WTC11 (cell line): Measurements from ENCODE around the gene ZNF804B. TPM values are rescaled to one million over a fixed set of nuclear protein-coding genes. Genes with fewer than 3 reads are reported as not detected.

Source experiments
- ATAC-seq: fragments of 200-7000 bp; cut with Tn5 transposase; 2 replicates; pipeline ENCODE4 v1.10.0; 2021; ENCODE audit warnings: mild to moderate bottlenecking, moderate library complexity
- CTCF ChIA-PET: fragments of 300-600 bp; sonication (Branson Sonifier 250); formaldehyde crosslinking; loops from one replicate; lab custom pipeline; 2021; ENCODE audit warnings: antibody characterized with exemption; lab: Charles Lee
- POLR2A ChIA-PET: fragments of 350-600 bp; sonication (Branson Sonifier 250); formaldehyde crosslinking; loops from one replicate; lab custom pipeline; 2021; ENCODE audit warnings: antibody characterized with exemption; lab: Charles Lee
- DNase-seq: peaks from one replicate; pipeline ENCODE4 v3.0.0; 2021; ENCODE audit warnings: low spot score
- H3K27ac Mint-ChIP-seq: 2 replicates; pipeline ENCODE4 v1.8.0; 2021; ENCODE audit warnings: mixed read lengths
- H3K27me3 Mint-ChIP-seq: 2 replicates; pipeline ENCODE4 v1.8.0; 2021; ENCODE audit warnings: low read depth, mild to moderate bottlenecking, moderate library complexity, mixed read lengths
- H3K36me3 Mint-ChIP-seq: 2 replicates; pipeline ENCODE4 v1.8.0; 2021; ENCODE audit warnings: mixed read lengths
- H3K4me1 Mint-ChIP-seq: 2 replicates; pipeline ENCODE4 v1.8.0; 2022; ENCODE audit warnings: mixed read lengths
- H3K4me3 Mint-ChIP-seq: 2 replicates; pipeline ENCODE4 v1.8.0; 2021; ENCODE audit warnings: mild to moderate bottlenecking, moderate library complexity, mixed read lengths
- H3K9me3 Mint-ChIP-seq: 2 replicates; pipeline ENCODE4 v1.8.0; 2021; ENCODE audit warnings: mixed read lengths
- CBFB ChIP-seq: sonication (generic); formaldehyde crosslinking; IDR thresholded peaks from 2 replicates; pipeline ENCODE4 v1.8.1; 2022; ENCODE audit warnings: mild to moderate bottlenecking, low read depth, missing genetic modification reagents
- CREM ChIP-seq: sonication (generic); formaldehyde crosslinking; IDR thresholded peaks from 2 replicates; pipeline ENCODE4 v1.8.1; 2022; ENCODE audit warnings: mild to moderate bottlenecking, missing genetic modification reagents, moderate library complexity
- ELF4 ChIP-seq: sonication (generic); formaldehyde crosslinking; IDR thresholded peaks from 2 replicates; pipeline ENCODE4 v1.8.1; 2022; ENCODE audit warnings: low read depth, mild to moderate bottlenecking, moderate library complexity, missing genetic modification reagents
- GRHL2 ChIP-seq: fragments of 250-450 bp; sonication (Bioruptor Pico); IDR thresholded peaks from 2 replicates; pipeline ENCODE4 v1.8.0; 2022; ENCODE audit warnings: mild to moderate bottlenecking, moderate library complexity; ENCODE audit not compliant: insufficient replicate concordance, severe bottlenecking
- GTF2I ChIP-seq: fragments of 250-450 bp; sonication (Bioruptor Pico); conservative IDR thresholded peaks from 2 replicates; pipeline ENCODE4 v1.4.0; 2021; ENCODE audit warnings: mild to moderate bottlenecking
- IRF2 ChIP-seq: sonication (generic); formaldehyde crosslinking; IDR thresholded peaks from 2 replicates; pipeline ENCODE4 v1.8.0; 2022; ENCODE audit warnings: low read depth, missing genetic modification reagents, borderline replicate concordance
- NFYB ChIP-seq: sonication (generic); formaldehyde crosslinking; conservative IDR thresholded peaks from 2 replicates; pipeline ENCODE4 v1.8.0; 2022; ENCODE audit warnings: low read depth, missing genetic modification reagents
- NR1H2 ChIP-seq: sonication (generic); formaldehyde crosslinking; IDR thresholded peaks from 2 replicates; pipeline ENCODE4 v1.9.0; 2021; ENCODE audit warnings: mild to moderate bottlenecking, moderate library complexity, missing genetic modification reagents
- ZNF219 ChIP-seq: sonication (generic); formaldehyde crosslinking; IDR thresholded peaks from 2 replicates; pipeline ENCODE4 v1.8.0; 2023; ENCODE audit warnings: missing genetic modification reagents, mild to moderate bottlenecking, borderline replicate concordance
- ZNF317 ChIP-seq: sonication (generic); formaldehyde crosslinking; IDR thresholded peaks from 2 replicates; pipeline ENCODE4 v1.8.1; 2023; ENCODE audit warnings: low read depth, mild to moderate bottlenecking, moderate library complexity, missing genetic modification reagents, borderline replicate concordance
- total RNA-seq: library from RNA; stranded (reverse); gene quantifications from 3 replicates; pipeline ENCODE4 v1.2.3, GENCODE V29; 2021
- TF ChIP-seq, protein P1 (sequence below): sonication (generic); formaldehyde crosslinking; IDR thresholded peaks from 2 replicates; pipeline ENCODE4 v1.8.0; 2022; ENCODE audit warnings: mild to moderate bottlenecking, missing genetic modification reagents
- TF ChIP-seq, protein P2 (sequence below): sonication (generic); formaldehyde crosslinking; IDR thresholded peaks from 2 replicates; pipeline ENCODE4 v1.8.1; 2023; ENCODE audit warnings: mild to moderate bottlenecking, missing genetic modification reagents, moderate library complexity
- TF ChIP-seq, protein P3 (sequence below): sonication (generic); formaldehyde crosslinking; IDR thresholded peaks from 2 replicates; pipeline ENCODE4 v1.8.0; 2023; ENCODE audit warnings: mild to moderate bottlenecking, missing genetic modification reagents
- TF ChIP-seq, protein P4 (sequence below): fragments of 250-450 bp; sonication (Bioruptor Pico); IDR thresholded peaks from 2 replicates; pipeline ENCODE4 v1.9.0; 2021; ENCODE audit warnings: moderate library complexity, mild to moderate bottlenecking, inconsistent platforms, borderline replicate concordance
- TF ChIP-seq, protein P5 (sequence below): sonication (generic); formaldehyde crosslinking; IDR thresholded peaks from 2 replicates; pipeline ENCODE4 v1.8.1; 2023; ENCODE audit warnings: mild to moderate bottlenecking, missing genetic modification reagents
- TF ChIP-seq, protein P6 (sequence below): fragments of 200-600 bp; IDR thresholded peaks from 2 replicates; pipeline ENCODE4 v1.8.0; 2022; ENCODE audit warnings: antibody characterized with exemption

ZNF804B gene
- total RNA-seq, 1 experiment from 2014 or later = 0.04 TPM

DNA sequence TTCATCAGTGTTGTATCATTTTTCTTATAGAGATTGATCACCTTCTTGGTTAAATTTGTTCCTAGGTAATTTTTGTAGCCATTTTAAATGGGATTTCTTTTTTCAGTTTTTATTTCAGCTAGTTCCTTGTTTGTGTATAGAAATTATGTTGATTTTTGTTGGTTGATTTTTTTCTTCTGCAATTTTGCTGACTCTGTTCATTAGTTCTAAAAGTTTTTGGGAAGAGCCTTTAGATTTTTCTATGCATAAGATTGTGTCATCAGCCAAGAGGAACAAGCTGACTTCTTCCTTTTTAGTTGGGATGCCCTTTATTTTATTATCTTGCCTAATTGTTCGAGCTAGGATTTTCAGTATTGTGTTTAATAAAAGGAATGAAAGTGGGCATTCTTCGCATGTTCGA, 258.2 kb downstream of the ZNF804B start:
- CTCF ChIA-PET = no interaction called here
- Mint-ChIP-seq H3K9me3 (peaks cover 51% of the 10 kb centered on the region), H3K27ac (no peak overlapping the region), H3K36me3 (peaks cover 19% of the 10 kb centered on the region)
- POLR2A ChIA-PET = no interaction called here
- ATAC-seq = no peak
- TF ChIP-seq ZNF219 = no peak
- TF ChIP-seq GTF2I (CRISPR knock-in tag) = no peak
- TF ChIP-seq ZNF317 (CRISPR knock-in tag) = no peak
- no peak for TF ChIP-seq NFYB (CRISPR knock-in tag)
- no peak for TF ChIP-seq ELF4 (CRISPR knock-in tag)
- TF ChIP-seq CBFB (CRISPR knock-in tag) = no peak
- TF ChIP-seq NR1H2 (CRISPR knock-in tag) = no peak
- no peak for TF ChIP-seq CREM
- no peak for TF ChIP-seq IRF2 (CRISPR knock-in tag)
- TF ChIP-seq, protein P1, sequence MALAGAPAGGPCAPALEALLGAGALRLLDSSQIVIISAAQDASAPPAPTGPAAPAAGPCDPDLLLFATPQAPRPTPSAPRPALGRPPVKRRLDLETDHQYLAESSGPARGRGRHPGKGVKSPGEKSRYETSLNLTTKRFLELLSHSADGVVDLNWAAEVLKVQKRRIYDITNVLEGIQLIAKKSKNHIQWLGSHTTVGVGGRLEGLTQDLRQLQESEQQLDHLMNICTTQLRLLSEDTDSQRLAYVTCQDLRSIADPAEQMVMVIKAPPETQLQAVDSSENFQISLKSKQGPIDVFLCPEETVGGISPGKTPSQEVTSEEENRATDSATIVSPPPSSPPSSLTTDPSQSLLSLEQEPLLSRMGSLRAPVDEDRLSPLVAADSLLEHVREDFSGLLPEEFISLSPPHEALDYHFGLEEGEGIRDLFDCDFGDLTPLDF (CRISPR knock-in tag) = no peak
- TF ChIP-seq, protein P2, sequence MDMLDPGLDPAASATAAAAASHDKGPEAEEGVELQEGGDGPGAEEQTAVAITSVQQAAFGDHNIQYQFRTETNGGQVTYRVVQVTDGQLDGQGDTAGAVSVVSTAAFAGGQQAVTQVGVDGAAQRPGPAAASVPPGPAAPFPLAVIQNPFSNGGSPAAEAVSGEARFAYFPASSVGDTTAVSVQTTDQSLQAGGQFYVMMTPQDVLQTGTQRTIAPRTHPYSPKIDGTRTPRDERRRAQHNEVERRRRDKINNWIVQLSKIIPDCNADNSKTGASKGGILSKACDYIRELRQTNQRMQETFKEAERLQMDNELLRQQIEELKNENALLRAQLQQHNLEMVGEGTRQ (CRISPR knock-in tag) = no peak
- TF ChIP-seq, protein P3, sequence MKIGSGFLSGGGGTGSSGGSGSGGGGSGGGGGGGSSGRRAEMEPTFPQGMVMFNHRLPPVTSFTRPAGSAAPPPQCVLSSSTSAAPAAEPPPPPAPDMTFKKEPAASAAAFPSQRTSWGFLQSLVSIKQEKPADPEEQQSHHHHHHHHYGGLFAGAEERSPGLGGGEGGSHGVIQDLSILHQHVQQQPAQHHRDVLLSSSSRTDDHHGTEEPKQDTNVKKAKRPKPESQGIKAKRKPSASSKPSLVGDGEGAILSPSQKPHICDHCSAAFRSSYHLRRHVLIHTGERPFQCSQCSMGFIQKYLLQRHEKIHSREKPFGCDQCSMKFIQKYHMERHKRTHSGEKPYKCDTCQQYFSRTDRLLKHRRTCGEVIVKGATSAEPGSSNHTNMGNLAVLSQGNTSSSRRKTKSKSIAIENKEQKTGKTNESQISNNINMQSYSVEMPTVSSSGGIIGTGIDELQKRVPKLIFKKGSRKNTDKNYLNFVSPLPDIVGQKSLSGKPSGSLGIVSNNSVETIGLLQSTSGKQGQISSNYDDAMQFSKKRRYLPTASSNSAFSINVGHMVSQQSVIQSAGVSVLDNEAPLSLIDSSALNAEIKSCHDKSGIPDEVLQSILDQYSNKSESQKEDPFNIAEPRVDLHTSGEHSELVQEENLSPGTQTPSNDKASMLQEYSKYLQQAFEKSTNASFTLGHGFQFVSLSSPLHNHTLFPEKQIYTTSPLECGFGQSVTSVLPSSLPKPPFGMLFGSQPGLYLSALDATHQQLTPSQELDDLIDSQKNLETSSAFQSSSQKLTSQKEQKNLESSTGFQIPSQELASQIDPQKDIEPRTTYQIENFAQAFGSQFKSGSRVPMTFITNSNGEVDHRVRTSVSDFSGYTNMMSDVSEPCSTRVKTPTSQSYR (CRISPR knock-in tag) = no peak
- TF ChIP-seq GRHL2 = no peak
- TF ChIP-seq, protein P4, sequence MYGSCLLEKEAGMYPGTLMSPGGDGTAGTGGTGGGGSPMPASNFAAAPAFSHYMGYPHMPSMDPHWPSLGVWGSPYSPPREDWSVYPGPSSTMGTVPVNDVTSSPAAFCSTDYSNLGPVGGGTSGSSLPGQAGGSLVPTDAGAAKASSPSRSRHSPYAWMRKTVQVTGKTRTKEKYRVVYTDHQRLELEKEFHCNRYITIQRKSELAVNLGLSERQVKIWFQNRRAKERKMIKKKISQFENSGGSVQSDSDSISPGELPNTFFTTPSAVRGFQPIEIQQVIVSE (CRISPR knock-in tag) = no peak
- TF ChIP-seq, all 79 proteins: peak for 0
- DNase-seq = no peak
- H3K27me3 Mint-ChIP-seq = no peaks in the 10 kb centered on the region
- H3K4me1 Mint-ChIP-seq = no peaks in the 10 kb centered on the region
- no peak overlapping the region for H3K4me3 Mint-ChIP-seq

DNA sequence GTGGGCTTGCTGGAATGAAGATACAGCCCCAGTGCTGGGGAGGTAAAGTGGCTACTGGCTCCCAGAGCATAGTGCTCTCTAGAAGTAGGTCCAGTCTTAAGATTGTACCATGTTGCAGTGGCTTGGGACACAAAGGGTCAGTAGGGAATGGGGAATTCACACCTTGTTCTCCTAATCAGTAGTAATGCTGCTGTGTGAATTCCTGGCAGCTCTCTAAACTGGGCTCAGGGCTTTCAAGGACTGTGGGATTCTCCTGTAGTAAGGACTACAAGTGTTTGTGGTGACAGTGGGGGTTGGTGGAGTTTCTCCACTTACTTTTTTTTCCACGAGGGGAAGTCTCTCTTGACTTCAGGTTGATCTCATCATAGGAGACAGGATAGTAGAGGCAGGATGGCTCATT, 262.2 kb downstream of the ZNF804B start:
- Mint-ChIP-seq H3K36me3 (peaks cover 3% of the 10 kb centered on the region; the same call in 1 of the 2 replicates), H3K27ac (no peak overlapping the region), H3K4me1 (peaks cover 8% of the 10 kb centered on the region), H3K27me3 (no peaks in the 10 kb centered on the region), H3K4me3 (no peak overlapping the region), H3K9me3 (peaks cover 26% of the 10 kb centered on the region)
- DNase-seq (no peak), ATAC-seq (no peak)
- ChIA-PET POLR2A (no interaction called here), CTCF (no interaction called here)
- TF ChIP-seq, protein P5, sequence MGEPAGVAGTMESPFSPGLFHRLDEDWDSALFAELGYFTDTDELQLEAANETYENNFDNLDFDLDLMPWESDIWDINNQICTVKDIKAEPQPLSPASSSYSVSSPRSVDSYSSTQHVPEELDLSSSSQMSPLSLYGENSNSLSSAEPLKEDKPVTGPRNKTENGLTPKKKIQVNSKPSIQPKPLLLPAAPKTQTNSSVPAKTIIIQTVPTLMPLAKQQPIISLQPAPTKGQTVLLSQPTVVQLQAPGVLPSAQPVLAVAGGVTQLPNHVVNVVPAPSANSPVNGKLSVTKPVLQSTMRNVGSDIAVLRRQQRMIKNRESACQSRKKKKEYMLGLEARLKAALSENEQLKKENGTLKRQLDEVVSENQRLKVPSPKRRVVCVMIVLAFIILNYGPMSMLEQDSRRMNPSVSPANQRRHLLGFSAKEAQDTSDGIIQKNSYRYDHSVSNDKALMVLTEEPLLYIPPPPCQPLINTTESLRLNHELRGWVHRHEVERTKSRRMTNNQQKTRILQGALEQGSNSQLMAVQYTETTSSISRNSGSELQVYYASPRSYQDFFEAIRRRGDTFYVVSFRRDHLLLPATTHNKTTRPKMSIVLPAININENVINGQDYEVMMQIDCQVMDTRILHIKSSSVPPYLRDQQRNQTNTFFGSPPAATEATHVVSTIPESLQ (CRISPR knock-in tag) = no peak

DNA sequence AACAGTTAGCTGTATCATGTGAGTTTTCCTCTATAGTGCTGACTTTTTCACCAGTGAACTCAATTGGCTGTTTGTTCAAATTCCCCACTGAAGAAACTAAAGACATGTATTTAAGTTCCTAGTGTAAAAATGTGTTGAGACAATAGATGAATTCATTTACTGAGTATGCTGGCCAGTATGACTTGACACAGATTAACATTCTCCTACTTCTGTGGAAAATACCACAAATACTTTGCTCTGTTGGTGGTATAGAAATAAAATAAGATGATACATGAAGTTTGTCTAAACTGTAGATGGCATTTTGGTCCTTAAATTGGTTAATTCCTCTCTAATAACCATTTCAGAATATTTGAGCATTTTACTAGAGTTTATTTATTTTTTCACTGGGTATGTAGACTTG, 263.7 kb downstream of the ZNF804B start:
- no peak for DNase-seq
- TF ChIP-seq, protein P6, sequence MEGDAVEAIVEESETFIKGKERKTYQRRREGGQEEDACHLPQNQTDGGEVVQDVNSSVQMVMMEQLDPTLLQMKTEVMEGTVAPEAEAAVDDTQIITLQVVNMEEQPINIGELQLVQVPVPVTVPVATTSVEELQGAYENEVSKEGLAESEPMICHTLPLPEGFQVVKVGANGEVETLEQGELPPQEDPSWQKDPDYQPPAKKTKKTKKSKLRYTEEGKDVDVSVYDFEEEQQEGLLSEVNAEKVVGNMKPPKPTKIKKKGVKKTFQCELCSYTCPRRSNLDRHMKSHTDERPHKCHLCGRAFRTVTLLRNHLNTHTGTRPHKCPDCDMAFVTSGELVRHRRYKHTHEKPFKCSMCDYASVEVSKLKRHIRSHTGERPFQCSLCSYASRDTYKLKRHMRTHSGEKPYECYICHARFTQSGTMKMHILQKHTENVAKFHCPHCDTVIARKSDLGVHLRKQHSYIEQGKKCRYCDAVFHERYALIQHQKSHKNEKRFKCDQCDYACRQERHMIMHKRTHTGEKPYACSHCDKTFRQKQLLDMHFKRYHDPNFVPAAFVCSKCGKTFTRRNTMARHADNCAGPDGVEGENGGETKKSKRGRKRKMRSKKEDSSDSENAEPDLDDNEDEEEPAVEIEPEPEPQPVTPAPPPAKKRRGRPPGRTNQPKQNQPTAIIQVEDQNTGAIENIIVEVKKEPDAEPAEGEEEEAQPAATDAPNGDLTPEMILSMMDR = no peak
- ChIA-PET POLR2A (no interaction called here), CTCF (no interaction called here)
- no peaks in the 10 kb centered on the region; the same call in 1 of the 2 replicates for H3K36me3 Mint-ChIP-seq
- H3K27me3 Mint-ChIP-seq = no peaks in the 10 kb centered on the region
- H3K9me3 Mint-ChIP-seq = peaks cover 11% of the 10 kb centered on the region
- no peak overlapping the region for H3K4me3 Mint-ChIP-seq
- no peak for ATAC-seq
- H3K27ac Mint-ChIP-seq = no peak overlapping the region
- peaks cover 8% of the 10 kb centered on the region for H3K4me1 Mint-ChIP-seq
